Stomach smooth muscle (tissue), 2 donors: Measurements from ENCODE around the gene LMTK2.

ENCODE experiments used
- H3K27ac ChIP-seq: one replicate; pipeline ENCODE4 v1.7.0; 2013; ENCODE audit warnings: mild to moderate bottlenecking, low read length, inconsistent platforms
- H3K27me3 ChIP-seq, 2 donors: one replicate each; pipeline ENCODE4 v1.7.0; 2013; ENCODE audit warnings: low read length in 2 of 2; ENCODE audit not compliant: insufficient read depth in 2 of 2, control insufficient read depth in 1 of 2
- H3K36me3 ChIP-seq, 2 donors: one replicate each; pipeline ENCODE4 v1.7.0; 2013; ENCODE audit warnings: low read length in 2 of 2; ENCODE audit not compliant: control insufficient read depth in 2 of 2, insufficient read depth in 2 of 2
- H3K4me1 ChIP-seq: one replicate; pipeline ENCODE4 v1.7.0; 2013; ENCODE audit warnings: low read length; ENCODE audit not compliant: control insufficient read depth, insufficient read depth
- H3K4me3 ChIP-seq, 2 donors: one replicate each; pipeline ENCODE4 v1.7.0; 2013; ENCODE audit warnings: low read length in 2 of 2
- H3K9ac ChIP-seq, 2 donors: one replicate each; pipeline ENCODE4 v1.7.0; 2013; ENCODE audit warnings: low read length in 2 of 2, mild to moderate bottlenecking in 1 of 2
- H3K9me3 ChIP-seq, 2 donors: one replicate each; pipeline ENCODE4 v1.7.0; 2013; ENCODE audit warnings: low read length in 2 of 2; ENCODE audit not compliant: control insufficient read depth in 2 of 2
- donor health status: healthy.
- donor health status: Pancreatic carcinoma.

The LMTK2 gene

DNA sequence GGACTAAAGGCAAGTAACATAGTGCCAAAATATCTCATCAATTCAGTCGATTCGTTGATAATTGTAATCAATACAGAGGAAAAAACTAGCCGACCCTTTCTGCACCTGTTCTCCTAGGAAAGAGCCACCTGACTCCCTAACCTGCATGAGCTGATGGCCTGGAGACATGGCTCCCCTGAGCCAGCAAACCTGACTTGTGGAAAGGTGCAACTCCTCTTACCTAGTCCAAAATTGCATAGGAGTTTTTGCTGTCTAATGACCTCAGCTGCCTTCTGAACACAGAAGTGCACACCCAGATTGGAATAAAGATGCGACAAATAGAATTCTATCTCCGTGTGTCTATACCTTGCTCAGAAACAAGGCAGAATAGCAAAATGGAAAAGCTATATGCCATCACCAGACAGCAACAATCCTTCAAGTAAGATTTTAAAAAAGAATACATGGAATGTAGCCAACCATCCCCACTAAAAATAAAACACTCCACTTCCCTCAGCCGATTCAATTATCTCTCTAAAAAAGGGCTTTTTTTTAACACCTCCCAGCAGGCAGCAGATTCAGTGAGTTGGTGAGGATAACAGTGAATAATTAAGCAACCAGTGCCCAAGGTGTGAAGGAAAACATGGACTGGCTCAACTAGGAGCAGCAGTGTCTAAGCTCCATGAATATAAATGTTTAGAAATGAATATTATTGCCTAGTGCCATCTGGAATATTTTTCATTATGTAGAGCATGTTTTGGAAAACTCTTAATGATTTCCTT is 26.6 kb upstream of the LMTK2 start:
- Histone ChIP-seq H3K9ac (no peak overlapping the region), H3K27me3 (no peaks in the 10 kb centered on the region), H3K27ac (no peak overlapping the region), H3K4me3 (no peak overlapping the region), H3K9me3 (no peaks in the 10 kb centered on the region), H3K4me1 (no peaks in the 10 kb centered on the region), H3K36me3 (no peaks in the 10 kb centered on the region)

DNA sequence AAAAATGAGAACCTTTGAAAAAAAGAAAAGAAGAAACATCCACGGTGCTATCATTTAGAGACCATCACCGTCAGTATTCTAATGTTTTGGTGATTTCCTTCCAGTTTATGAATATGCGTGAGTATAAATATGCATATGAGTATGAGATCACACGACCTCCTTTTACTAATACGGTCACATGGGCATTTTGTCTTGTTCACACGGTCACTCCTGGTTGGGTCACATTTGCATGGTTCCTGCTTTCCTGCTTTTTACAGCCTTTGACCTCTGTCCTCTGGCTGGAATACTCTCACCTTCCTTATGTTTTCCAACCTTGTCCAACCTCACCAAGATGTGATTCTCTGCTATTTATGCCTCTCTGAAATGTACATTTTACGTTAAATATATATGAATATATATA is 25.3 kb upstream of the LMTK2 start:
- H3K9ac ChIP-seq = no peak overlapping the region
- no peak overlapping the region for H3K27ac ChIP-seq
- no peaks in the 10 kb centered on the region for H3K9me3 ChIP-seq

DNA sequence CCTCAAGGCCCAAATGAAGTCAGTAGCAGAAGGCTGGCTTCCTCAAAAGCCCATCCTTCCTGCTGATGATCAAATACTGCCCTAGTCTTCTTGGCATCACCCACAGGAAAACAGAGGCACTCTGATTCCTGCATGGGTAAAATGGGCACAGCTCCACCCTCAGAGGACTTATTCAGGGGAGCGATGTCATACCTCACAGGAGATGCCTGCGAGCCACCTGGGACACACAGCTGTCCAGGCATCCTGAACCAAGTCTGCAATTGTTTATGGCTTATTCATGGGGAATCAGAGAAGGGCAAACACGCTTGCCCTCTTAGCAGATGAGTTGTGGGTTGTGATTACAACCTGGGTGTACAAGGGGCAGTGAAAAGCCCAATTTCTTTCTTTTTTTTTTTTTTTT is 22.0 kb upstream of the LMTK2 start:
- Histone ChIP-seq H3K4me3 (no peak overlapping the region), H3K36me3 (no peaks in the 10 kb centered on the region), H3K9ac (no peak overlapping the region), H3K9me3 (no peaks in the 10 kb centered on the region), H3K4me1 (no peaks in the 10 kb centered on the region), H3K27me3 (no peaks in the 10 kb centered on the region), H3K27ac (no peak overlapping the region)

More for the DNA sequence above, 25.3 kb upstream of the LMTK2 start:
- no peak overlapping the region for H3K4me3 ChIP-seq
- no peaks in the 10 kb centered on the region for H3K27me3 ChIP-seq
- H3K36me3 ChIP-seq = no peaks in the 10 kb centered on the region
- no peaks in the 10 kb centered on the region for H3K4me1 ChIP-seq

DNA sequence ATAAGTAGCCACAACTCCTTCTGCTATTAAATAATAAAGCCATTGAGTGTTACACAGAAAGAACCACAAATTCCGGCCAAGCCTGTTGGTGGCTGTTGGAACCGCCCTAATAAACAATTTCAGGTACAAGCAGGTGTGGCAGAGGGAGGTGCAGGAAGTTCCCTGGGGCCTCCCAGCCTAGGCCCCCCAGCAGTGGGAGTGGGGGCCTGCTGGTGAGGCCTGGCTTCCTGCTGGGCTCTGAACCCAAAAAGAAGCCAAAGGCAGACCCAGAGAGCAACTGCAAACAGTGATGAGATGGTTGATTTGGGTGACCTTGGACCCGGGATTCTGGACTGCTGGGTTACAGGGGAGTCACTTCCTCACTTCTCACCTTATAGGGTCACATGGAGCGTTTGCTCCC is 21.0 kb upstream of the LMTK2 start:
- Histone ChIP-seq H3K27ac (no peak overlapping the region), H3K36me3 (no peaks in the 10 kb centered on the region), H3K27me3 (no peaks in the 10 kb centered on the region), H3K4me1 (no peaks in the 10 kb centered on the region), H3K9ac (no peak overlapping the region), H3K4me3 (no peak overlapping the region), H3K9me3 (no peaks in the 10 kb centered on the region)

DNA sequence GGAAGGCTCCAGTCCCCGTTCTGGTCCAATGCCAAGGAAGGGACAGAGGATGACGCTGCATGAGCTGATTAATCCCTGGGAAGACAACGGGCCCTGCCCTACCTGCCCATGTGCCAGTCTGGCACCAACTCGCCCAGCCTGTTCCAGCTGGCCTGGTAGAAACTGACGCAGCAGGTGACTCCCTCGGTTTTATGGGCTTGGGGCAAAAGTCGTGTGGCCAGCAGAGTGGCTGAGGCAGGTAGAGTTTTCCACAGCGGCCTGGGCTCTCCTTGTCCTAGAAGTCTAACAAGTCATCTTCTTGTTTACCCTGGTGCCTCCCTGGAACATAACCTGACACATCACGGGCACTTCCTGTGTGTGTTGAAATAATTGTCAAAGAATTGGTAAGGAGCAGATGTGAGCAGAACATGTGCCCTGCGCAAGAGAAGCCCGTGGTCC is 20.4 kb upstream of the LMTK2 start:
- no peak overlapping the region for H3K4me3 ChIP-seq
- no peaks in the 10 kb centered on the region for H3K4me1 ChIP-seq
- no peaks in the 10 kb centered on the region for H3K27me3 ChIP-seq
- H3K9ac ChIP-seq = no peak overlapping the region
- H3K27ac ChIP-seq = no peak overlapping the region
- no peaks in the 10 kb centered on the region for H3K36me3 ChIP-seq
- H3K9me3 ChIP-seq = no peaks in the 10 kb centered on the region

DNA sequence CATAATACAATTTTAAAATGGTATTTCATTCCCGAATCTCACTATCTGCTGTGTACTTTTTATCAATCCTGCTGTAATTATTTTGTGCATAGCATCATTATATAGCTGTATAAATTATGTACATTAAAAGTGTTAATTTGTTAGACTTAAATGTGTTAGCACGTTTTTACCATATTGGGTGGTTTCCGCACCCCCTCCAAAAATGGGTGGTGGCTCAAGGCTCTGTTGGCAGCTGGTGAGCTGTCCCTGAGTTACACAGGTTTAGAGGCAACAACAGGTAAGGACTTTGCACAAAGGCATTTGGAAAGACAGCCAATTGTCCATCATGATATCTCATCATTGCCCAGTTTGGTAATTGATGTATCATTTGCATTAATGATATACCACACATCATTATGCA is 18.6 kb upstream of the LMTK2 start:
- no peak overlapping the region for H3K4me3 ChIP-seq
- H3K9ac ChIP-seq = no peak overlapping the region
- H3K27ac ChIP-seq = no peak overlapping the region
- no peaks in the 10 kb centered on the region for H3K9me3 ChIP-seq
- H3K36me3 ChIP-seq = no peaks in the 10 kb centered on the region
- H3K27me3 ChIP-seq = no peaks in the 10 kb centered on the region
- no peaks in the 10 kb centered on the region for H3K4me1 ChIP-seq

DNA sequence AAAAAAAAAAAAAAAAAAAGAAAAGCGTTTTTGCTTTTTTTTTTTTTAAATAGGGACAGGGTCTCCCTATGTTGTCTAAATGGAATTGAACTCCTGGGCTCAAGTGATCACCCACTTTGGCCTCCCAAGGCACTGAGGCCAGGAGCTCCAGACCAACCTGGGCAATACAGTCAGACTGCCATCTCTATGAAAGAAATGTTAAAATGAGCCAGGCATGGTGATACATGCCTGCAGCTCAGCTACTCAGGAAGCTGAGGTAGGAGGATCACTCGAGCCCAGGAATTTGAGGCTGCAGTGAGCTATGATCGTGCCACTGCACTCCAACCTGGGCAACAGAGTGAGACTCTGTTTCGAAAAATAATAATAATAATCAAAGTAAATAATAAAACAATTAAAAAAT is 16.5 kb upstream of the LMTK2 start:
- Histone ChIP-seq H3K36me3 (no peaks in the 10 kb centered on the region), H3K9ac (no peak overlapping the region), H3K27me3 (no peaks in the 10 kb centered on the region), H3K27ac (no peak overlapping the region), H3K9me3 (peaks cover 0 to under 1% of the 10 kb centered on the region in 2 donors), H3K4me3 (no peak overlapping the region), H3K4me1 (no peaks in the 10 kb centered on the region)

DNA sequence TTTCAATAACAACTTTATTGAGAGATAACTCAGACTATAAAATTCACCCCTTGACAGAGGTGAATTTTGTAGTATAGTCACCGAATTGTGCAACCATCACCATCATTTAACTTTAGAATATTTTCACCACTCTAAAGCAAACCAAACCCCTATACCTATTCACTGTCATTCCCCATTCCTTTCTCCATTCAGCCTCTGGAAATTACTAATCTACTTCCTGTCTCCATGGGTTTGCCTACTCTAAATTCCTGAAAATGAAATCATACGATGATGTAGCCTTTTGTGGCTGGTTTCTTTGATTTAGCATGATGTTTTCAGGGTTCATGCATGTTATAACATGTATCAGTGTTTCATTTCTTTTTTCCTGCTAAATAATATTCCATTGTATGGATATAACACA is 15.6 kb upstream of the LMTK2 start:
- Histone ChIP-seq H3K27ac (no peak overlapping the region), H3K36me3 (no peaks in the 10 kb centered on the region), H3K9ac (no peak overlapping the region), H3K4me1 (no peaks in the 10 kb centered on the region), H3K4me3 (no peak overlapping the region), H3K9me3 (peaks cover 0 to 3% of the 10 kb centered on the region in 2 donors), H3K27me3 (no peaks in the 10 kb centered on the region)

DNA sequence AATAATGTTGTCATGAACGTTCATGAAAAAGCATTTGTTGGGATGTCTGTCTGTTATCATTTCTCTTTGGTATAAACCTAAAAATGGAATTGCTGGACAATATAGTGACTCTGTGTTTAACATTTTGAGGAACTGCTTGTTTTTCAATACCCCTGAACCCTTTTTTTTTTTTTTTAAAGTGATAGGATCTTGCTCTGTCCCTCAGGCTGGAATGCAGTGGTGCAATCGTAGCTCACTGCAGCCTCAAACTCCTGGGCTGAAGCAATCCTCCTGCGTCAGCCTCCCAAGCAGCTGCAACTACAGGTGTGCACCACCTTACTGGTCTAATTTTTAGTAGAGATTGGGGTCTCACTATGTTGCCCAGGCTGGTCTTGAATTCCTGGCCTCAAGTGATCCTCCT is 15.1 kb upstream of the LMTK2 start:
- Histone ChIP-seq H3K27me3 (no peaks in the 10 kb centered on the region), H3K4me3 (no peak overlapping the region), H3K9me3 (peaks cover 0 to 5% of the 10 kb centered on the region in 2 donors), H3K9ac (no peak overlapping the region), H3K27ac (no peak overlapping the region), H3K4me1 (no peaks in the 10 kb centered on the region), H3K36me3 (no peaks in the 10 kb centered on the region)

DNA sequence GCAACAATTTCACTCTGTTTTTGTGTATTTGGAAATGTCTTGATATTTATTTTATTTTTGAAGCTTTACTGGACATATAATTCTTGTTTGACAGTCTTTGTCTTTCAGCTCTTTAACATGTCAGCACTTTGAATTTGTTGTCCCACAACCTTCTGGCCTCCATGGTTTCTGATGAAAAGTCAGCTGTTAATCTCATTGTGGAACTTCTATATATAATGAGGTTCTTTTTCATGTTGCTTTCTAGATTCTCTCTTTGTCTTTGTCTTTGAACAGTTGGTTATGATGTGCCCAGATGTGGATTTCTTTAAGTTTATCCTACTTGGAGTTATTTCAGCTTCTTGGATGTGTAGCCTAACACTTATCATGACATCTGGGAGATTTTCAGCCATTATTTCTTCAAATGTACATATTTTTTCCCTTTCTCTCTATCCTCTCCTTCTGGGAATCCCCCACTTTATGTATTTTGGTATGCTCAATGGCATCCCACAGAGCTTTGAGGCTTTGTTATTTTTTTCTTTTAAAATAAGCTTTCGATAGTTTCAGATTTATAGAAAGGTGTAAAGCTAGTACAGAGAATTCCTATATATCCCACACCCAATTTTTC is 9.5 kb upstream of the LMTK2 start:
- Histone ChIP-seq H3K9me3 (peaks cover 0 to 10% of the 10 kb centered on the region in 2 donors), H3K36me3 (no peaks in the 10 kb centered on the region), H3K4me3 (no peak overlapping the region), H3K4me1 (no peaks in the 10 kb centered on the region), H3K9ac (no peak overlapping the region), H3K27me3 (no peaks in the 10 kb centered on the region), H3K27ac (no peak overlapping the region)

DNA sequence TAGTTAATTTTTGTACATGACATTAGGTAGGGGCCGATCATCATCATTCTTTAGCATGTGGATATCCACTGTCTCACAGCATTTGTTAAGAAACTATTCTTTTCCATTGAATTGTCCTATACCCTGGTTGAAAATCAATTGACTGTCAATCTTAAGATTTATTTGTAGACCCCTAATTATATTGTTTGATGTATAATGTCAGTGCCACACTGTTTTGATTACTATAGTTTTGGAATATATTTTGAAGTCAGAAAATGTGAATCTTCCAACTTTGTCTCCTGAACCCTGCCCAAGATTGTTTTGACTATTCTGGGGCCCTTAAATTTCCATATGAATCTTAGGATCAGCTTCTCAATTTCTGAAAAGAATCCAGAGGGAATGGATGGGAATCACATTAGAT is 6.6 kb upstream of the LMTK2 start:
- Histone ChIP-seq H3K27ac (no peak overlapping the region), H3K36me3 (no peaks in the 10 kb centered on the region), H3K4me3 (no peak overlapping the region), H3K4me1 (no peaks in the 10 kb centered on the region), H3K9me3 (peaks cover 0 to 9% of the 10 kb centered on the region in 2 donors), H3K9ac (no peak overlapping the region), H3K27me3 (no peaks in the 10 kb centered on the region)
